Karpas-422 (cell line): ENCODE measurements around the gene BRMS1L. TPM values are rescaled to one million over a fixed set of nuclear protein-coding genes. Genes with fewer than 3 reads are reported as not detected.
"Not testable (repeated sequence)": the region's sequence is repeated elsewhere in the genome, so short reads cannot be mapped to it uniquely, and the experiment has no call there.

ENCODE experiments used
- DNase-seq: peaks from one replicate; pipeline ENCODE4 v3.0.0-alpha.2; 2015
- H2AFZ ChIP-seq: fragments of 200-600 bp; sonication (generic); 2 replicates; pipeline ENCODE4 v1.6.1; 2014; ENCODE audit warnings: antibody characterized with exemption, low read length, mixed read lengths
- H3K27ac ChIP-seq: fragments of 200-600 bp; sonication (generic); 2 replicates; pipeline ENCODE4 v1.5.1; 2014; ENCODE audit warnings: mild to moderate bottlenecking, low read length, moderate library complexity
- H3K27me3 ChIP-seq: fragments of 200-600 bp; sonication (generic); 2 replicates; pipeline ENCODE4 v1.6.1; 2014; ENCODE audit warnings: low read length, mixed read lengths
- H3K36me3 ChIP-seq: fragments of 200-600 bp; sonication (generic); 2 replicates; pipeline ENCODE4 v1.6.1; 2014; ENCODE audit warnings: low read length, mixed read lengths; ENCODE audit not compliant: insufficient read depth
- H3K4me1 ChIP-seq: fragments of 200-600 bp; sonication (generic); 2 replicates; pipeline ENCODE4 v1.6.1; 2014; ENCODE audit warnings: mild to moderate bottlenecking, low read length, mixed read lengths
- H3K4me2 ChIP-seq: fragments of 200-600 bp; sonication (generic); 2 replicates; pipeline ENCODE4 v1.6.1; 2014; ENCODE audit warnings: low read length, low read depth, mild to moderate bottlenecking; ENCODE audit not compliant: poor library complexity, severe bottlenecking
- H3K4me3 ChIP-seq: fragments of 200-600 bp; sonication (generic); 2 replicates; pipeline ENCODE4 v1.5.1; 2014; ENCODE audit warnings: mild to moderate bottlenecking, antibody characterized with exemption, low read length, mixed read lengths
- H3K79me2 ChIP-seq: fragments of 200-600 bp; sonication (generic); 2 replicates; pipeline ENCODE4 v1.6.1; 2014; ENCODE audit warnings: mild to moderate bottlenecking, low read length, mixed read lengths
- H3K9ac ChIP-seq: fragments of 200-600 bp; sonication (generic); 2 replicates; pipeline ENCODE4 v1.6.0; 2014; ENCODE audit warnings: low read length
- H3K9me2 ChIP-seq: fragments of 200-600 bp; sonication (generic), shearing (Covaris generic); replicated peaks from 2 replicates; pipeline ENCODE4 v1.6.0; 2014; ENCODE audit warnings: mild to moderate bottlenecking, low read length, moderate library complexity; ENCODE audit not compliant: insufficient read depth
- H3K9me3 ChIP-seq: fragments of 300-700, 200-600 bp; sonication (generic); 2 replicates; pipeline ENCODE4 v1.6.1; 2014; ENCODE audit warnings: low read length, mixed read lengths
- H4K20me1 ChIP-seq: fragments of 200-600 bp; sonication (generic); 2 replicates; pipeline ENCODE4 v1.6.1; 2014; ENCODE audit warnings: mild to moderate bottlenecking, antibody characterized with exemption, low read length, low read depth; ENCODE audit not compliant: insufficient read depth
- total RNA-seq: library from RNA; depleted of rRNA; stranded (reverse); fragments of >200 nt; shearing (Covaris generic); gene quantifications from 2 replicates; pipeline ENCODE4 v1.2.3, GENCODE V29; 2014; ENCODE audit warnings: low replicate concordance

The BRMS1L gene
- total RNA-seq, 1 experiment from 2014 or later = 22.7 TPM

GRCh38 chr14:35827678-35828472 lies 1.7 kb downstream of the BRMS1L start:
- Histone ChIP-seq H3K4me1 (peaks cover 24% of the 10 kb centered on the region), H3K4me2 (peak overlapping the region; percentile 87), H3K9me2 (no peaks in the 10 kb centered on the region), H3K27ac (peak overlapping the region; percentile 8; the same call in 1 of the 2 replicates), H3K4me3 (peak overlapping the region; percentile 86), H3K27me3 (no peaks in the 10 kb centered on the region), H3K9me3 (no peaks in the 10 kb centered on the region), H4K20me1 (no peaks in the 10 kb centered on the region; the same call in 1 of the 2 replicates), H3K79me2 (peaks cover 60% of the 10 kb centered on the region), H2AFZ (no peak overlapping the region), H3K36me3 (peaks cover 23% of the 10 kb centered on the region; the same call in 1 of the 2 replicates), H3K9ac (peak overlapping the region; percentile 97)
- DNase-seq = no peak

GRCh38 chr14:35829449-35829848 lies 3.3 kb downstream of the BRMS1L start:
- Histone ChIP-seq H3K27ac (no peak overlapping the region), H2AFZ (no peak overlapping the region), H3K36me3 (peaks cover 37% of the 10 kb centered on the region), H3K4me3 (no peak overlapping the region), H3K79me2 (peaks cover 73% of the 10 kb centered on the region), H3K4me1 (peaks cover 31% of the 10 kb centered on the region), H3K27me3 (no peaks in the 10 kb centered on the region), H3K9me2 (no peaks in the 10 kb centered on the region), H4K20me1 (no peaks in the 10 kb centered on the region; the same call in 1 of the 2 replicates), H3K4me2 (no peak overlapping the region), H3K9ac (no peak overlapping the region), H3K9me3 (no peaks in the 10 kb centered on the region)
- DNase-seq = no peak

- Histone ChIP-seq H4K20me1 (no peaks in the 10 kb centered on the region), H3K27ac (no peak overlapping the region), H3K36me3 (peaks cover 82% of the 10 kb centered on the region), H3K9ac (no peak overlapping the region), H2AFZ (no peak overlapping the region), H3K4me1 (peaks cover 13% of the 10 kb centered on the region; the same call in 1 of the 2 replicates), H3K4me2 (no peak overlapping the region), H3K4me3 (no peak overlapping the region), H3K9me2 (no peaks in the 10 kb centered on the region), H3K79me2 (peaks cover 69% of the 10 kb centered on the region), H3K9me3 (no peaks in the 10 kb centered on the region), H3K27me3 (no peaks in the 10 kb centered on the region)
- DNase-seq = no peak
Observed at GRCh38 chr14:35835208-35835982, 9.3 kb downstream of the BRMS1L start.

GRCh38 chr14:35841704-35842103 lies 15.6 kb downstream of the BRMS1L start:
- not testable (repeated sequence) for DNase-seq, H3K4me2 ChIP-seq, H3K4me3 ChIP-seq, H3K9ac ChIP-seq, H3K27ac ChIP-seq, H2AFZ ChIP-seq, H3K9me2 ChIP-seq, H4K20me1 ChIP-seq, H3K9me3 ChIP-seq, H3K27me3 ChIP-seq
- H3K36me3 ChIP-seq = peaks cover 79% of the 10 kb centered on the region
- peaks cover 13% of the 10 kb centered on the region for H3K4me1 ChIP-seq
- H3K79me2 ChIP-seq = peaks cover 75% of the 10 kb centered on the region

- Histone ChIP-seq H3K36me3 (peaks cover 74% of the 10 kb centered on the region), H3K4me1 (peaks cover 19% of the 10 kb centered on the region), H3K79me2 (peaks cover 80% of the 10 kb centered on the region)
- not testable (repeated sequence) for H3K27ac ChIP-seq, H4K20me1 ChIP-seq, H3K9ac ChIP-seq, H2AFZ ChIP-seq, DNase-seq, H3K9me3 ChIP-seq, H3K4me2 ChIP-seq, H3K27me3 ChIP-seq, H3K9me2 ChIP-seq, H3K4me3 ChIP-seq
Observed at GRCh38 chr14:35842245-35842644, 16.1 kb downstream of the BRMS1L start.

- Histone ChIP-seq H3K79me2 (peaks cover 93% of the 10 kb centered on the region), H3K27ac (no peak overlapping the region), H3K9me2 (no peaks in the 10 kb centered on the region), H2AFZ (no peak overlapping the region), H3K4me1 (peaks cover 25% of the 10 kb centered on the region), H3K9me3 (peaks cover 3% of the 10 kb centered on the region; the same call in 1 of the 2 replicates), H3K27me3 (no peaks in the 10 kb centered on the region), H3K9ac (no peak overlapping the region), H3K36me3 (peaks cover 75% of the 10 kb centered on the region), H3K4me2 (no peak overlapping the region), H4K20me1 (no peaks in the 10 kb centered on the region), H3K4me3 (no peak overlapping the region)
- no peak for DNase-seq
Observed at GRCh38 chr14:35844494-35844893, 18.4 kb downstream of the BRMS1L start.

GRCh38 chr14:35847636-35848035 lies 21.5 kb downstream of the BRMS1L start:
- H3K9me3 ChIP-seq = no peaks in the 10 kb centered on the region
- no peaks in the 10 kb centered on the region for H3K27me3 ChIP-seq
- no peak overlapping the region for H2AFZ ChIP-seq
- H3K9ac ChIP-seq = no peak overlapping the region
- no peaks in the 10 kb centered on the region for H3K9me2 ChIP-seq
- no peak for DNase-seq
- peaks cover 91% of the 10 kb centered on the region for H3K79me2 ChIP-seq
- no peaks in the 10 kb centered on the region for H4K20me1 ChIP-seq
- no peak overlapping the region for H3K4me2 ChIP-seq
- H3K27ac ChIP-seq = peak overlapping the region; percentile 37; the same call in 1 of the 2 replicates
- H3K4me1 ChIP-seq = peaks cover 25% of the 10 kb centered on the region
- peaks cover 71% of the 10 kb centered on the region for H3K36me3 ChIP-seq
- no peak overlapping the region for H3K4me3 ChIP-seq

GRCh38 chr14:35849122-35849521 lies 23.0 kb downstream of the BRMS1L start:
- Histone ChIP-seq H3K27ac (no peak overlapping the region), H3K4me3 (no peak overlapping the region), H4K20me1 (no peaks in the 10 kb centered on the region), H3K9me3 (no peaks in the 10 kb centered on the region), H3K79me2 (peaks cover 92% of the 10 kb centered on the region), H3K4me2 (no peak overlapping the region), H3K4me1 (peaks cover 28% of the 10 kb centered on the region), H2AFZ (no peak overlapping the region), H3K9ac (no peak overlapping the region), H3K27me3 (no peaks in the 10 kb centered on the region), H3K9me2 (no peaks in the 10 kb centered on the region), H3K36me3 (peaks cover 63% of the 10 kb centered on the region)
- DNase-seq = no peak
